T-helper 1 cell treated with Interleukin-12 subunit alpha and Interleukin-12 subunit beta and Interleukin-4 antibody, amounts not matched to agents 30 μg/mL and 1 μg/mL, for 36 hours (primary cell): Measurements from ENCODE around the gene CDR2.

Experiments
- H3K27ac Mint-ChIP-seq: one replicate; pipeline ENCODE4 v1.8.0; 2021; ENCODE audit warnings: mild to moderate bottlenecking, mixed read lengths
- H3K27me3 Mint-ChIP-seq: one replicate; pipeline ENCODE4 v1.8.0; 2021; ENCODE audit warnings: low read depth, mixed read lengths
- H3K36me3 Mint-ChIP-seq: one replicate; pipeline ENCODE4 v1.8.0; 2021; ENCODE audit warnings: low read depth, mixed read lengths
- H3K4me1 Mint-ChIP-seq: one replicate; pipeline ENCODE4 v1.8.0; 2021; ENCODE audit warnings: low read depth, mixed read lengths
- H3K4me3 Mint-ChIP-seq: one replicate; pipeline ENCODE4 v1.8.0; 2021; ENCODE audit warnings: mild to moderate bottlenecking, moderate library complexity, mixed read lengths
- H3K9me3 Mint-ChIP-seq: one replicate; pipeline ENCODE4 v1.8.0; 2021; ENCODE audit warnings: mixed read lengths

CDR2 gene

DNA sequence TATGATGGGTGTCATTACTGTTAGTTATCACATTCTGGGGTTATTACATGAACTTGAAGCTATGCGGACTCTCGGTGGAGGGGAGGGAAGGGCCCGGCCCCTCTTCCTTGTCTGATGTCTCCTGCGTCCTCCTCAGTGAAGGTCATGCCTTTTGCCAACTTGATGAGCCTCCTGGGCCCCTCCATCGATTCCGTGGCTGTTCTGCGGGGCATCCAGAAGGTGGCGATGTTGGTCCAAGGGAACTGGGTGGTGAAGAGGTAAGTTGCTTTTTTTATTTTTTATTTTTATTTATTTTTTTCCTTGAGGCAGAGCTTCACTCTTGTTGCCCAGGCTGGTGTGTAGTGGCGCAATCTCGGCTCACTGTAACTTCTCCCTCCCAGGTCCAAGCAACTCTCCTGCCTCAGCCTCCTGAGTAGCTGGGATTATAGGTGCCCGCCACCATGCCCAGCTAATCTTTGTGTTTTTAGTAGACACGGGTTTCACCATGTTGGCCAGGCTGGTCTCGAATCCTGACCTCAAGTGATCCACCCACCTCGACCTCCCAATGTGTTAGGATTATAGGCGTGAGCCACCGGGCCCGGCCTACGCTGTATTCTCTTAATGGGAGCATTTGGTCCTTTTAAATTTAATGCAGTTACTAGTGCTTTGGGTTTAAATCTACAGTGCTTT lies 55.6 kb downstream of the CDR2 start:
- Mint-ChIP-seq H3K4me3 (no peak overlapping the region), H3K27me3 (no peaks in the 10 kb centered on the region), H3K36me3 (peaks cover 24% of the 10 kb centered on the region), H3K9me3 (no peaks in the 10 kb centered on the region), H3K27ac (peak overlapping the region; percentile 41), H3K4me1 (peaks cover 4% of the 10 kb centered on the region)

DNA sequence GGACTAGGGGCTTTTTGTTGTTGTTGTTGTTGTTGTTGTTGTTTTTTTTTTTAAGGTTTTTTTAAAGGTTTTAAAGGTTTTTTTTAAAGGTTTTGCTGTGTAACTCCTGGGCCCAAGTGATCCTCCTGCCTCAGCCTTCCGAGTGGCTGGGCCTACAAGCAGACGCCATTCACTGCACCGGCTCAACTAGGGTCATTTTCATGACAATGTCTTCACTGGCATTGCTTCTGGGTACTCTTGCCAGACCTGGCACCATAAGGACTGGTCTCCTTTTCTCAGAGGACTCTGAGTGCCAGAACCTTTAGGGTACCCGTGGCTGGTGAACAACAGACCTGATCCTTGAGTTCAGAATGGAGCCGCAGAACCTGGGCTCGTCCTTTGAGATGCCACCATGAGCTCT lies 56.8 kb downstream of the CDR2 start:
- H3K9me3 Mint-ChIP-seq: no peaks in the 10 kb centered on the region
- H3K27ac Mint-ChIP-seq: no peak overlapping the region
- no peaks in the 10 kb centered on the region for H3K27me3 Mint-ChIP-seq
- no peak overlapping the region for H3K4me3 Mint-ChIP-seq
- peaks cover 8% of the 10 kb centered on the region for H3K4me1 Mint-ChIP-seq
- peaks cover 28% of the 10 kb centered on the region for H3K36me3 Mint-ChIP-seq

GRCh38 chr16:22317001-22317530 lies 57.4 kb downstream of the CDR2 start:
- H3K36me3 Mint-ChIP-seq: peaks cover 29% of the 10 kb centered on the region
- no peak overlapping the region for H3K27ac Mint-ChIP-seq
- H3K4me1 Mint-ChIP-seq: peaks cover 8% of the 10 kb centered on the region
- H3K4me3 Mint-ChIP-seq: no peak overlapping the region
- H3K27me3 Mint-ChIP-seq: no peaks in the 10 kb centered on the region
- H3K9me3 Mint-ChIP-seq: no peaks in the 10 kb centered on the region

DNA sequence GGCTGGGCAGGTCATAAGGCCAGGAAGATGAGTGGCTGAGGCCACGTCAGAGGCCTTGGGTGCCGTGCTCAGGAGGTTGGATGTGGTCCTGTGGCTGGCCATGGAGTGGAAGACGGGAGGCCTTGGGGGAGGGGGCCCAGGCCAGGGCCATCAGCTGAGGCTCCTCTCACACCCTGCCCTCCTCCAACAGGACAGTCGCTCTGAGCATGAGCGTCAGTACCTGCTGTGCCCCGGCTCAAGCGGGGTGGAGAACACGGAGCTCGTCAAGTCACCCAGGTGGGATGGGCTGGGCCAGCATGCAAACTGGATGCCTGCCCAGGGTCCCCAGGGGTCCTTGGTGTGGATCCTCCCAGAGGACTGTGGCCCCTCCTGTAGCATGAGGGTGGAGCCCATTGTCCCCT lies 58.0 kb downstream of the CDR2 start:
- Mint-ChIP-seq H3K9me3 (no peaks in the 10 kb centered on the region), H3K27me3 (no peaks in the 10 kb centered on the region), H3K4me1 (peaks cover 8% of the 10 kb centered on the region), H3K4me3 (no peak overlapping the region), H3K36me3 (peaks cover 34% of the 10 kb centered on the region), H3K27ac (no peak overlapping the region)

- no peak overlapping the region for H3K27ac Mint-ChIP-seq
- H3K36me3 Mint-ChIP-seq: peaks cover 32% of the 10 kb centered on the region
These were observed 58.4 kb downstream of the CDR2 start for GRCh38 chr16:22315979-22316378.

GRCh38 chr16:22314661-22315626 lies 59.5 kb downstream of the CDR2 start:
- H3K9me3 Mint-ChIP-seq: no peaks in the 10 kb centered on the region
- H3K4me1 Mint-ChIP-seq: peaks cover 4% of the 10 kb centered on the region
- no peak overlapping the region for H3K4me3 Mint-ChIP-seq
- peaks cover 28% of the 10 kb centered on the region for H3K36me3 Mint-ChIP-seq
- H3K27ac Mint-ChIP-seq: no peak overlapping the region
- no peaks in the 10 kb centered on the region for H3K27me3 Mint-ChIP-seq

More at GRCh38 chr16:22315979-22316378, 58.4 kb downstream of the CDR2 start:
- no peaks in the 10 kb centered on the region for H3K9me3 Mint-ChIP-seq
- H3K27me3 Mint-ChIP-seq: no peaks in the 10 kb centered on the region
- no peak overlapping the region for H3K4me3 Mint-ChIP-seq
- peaks cover 4% of the 10 kb centered on the region for H3K4me1 Mint-ChIP-seq

DNA sequence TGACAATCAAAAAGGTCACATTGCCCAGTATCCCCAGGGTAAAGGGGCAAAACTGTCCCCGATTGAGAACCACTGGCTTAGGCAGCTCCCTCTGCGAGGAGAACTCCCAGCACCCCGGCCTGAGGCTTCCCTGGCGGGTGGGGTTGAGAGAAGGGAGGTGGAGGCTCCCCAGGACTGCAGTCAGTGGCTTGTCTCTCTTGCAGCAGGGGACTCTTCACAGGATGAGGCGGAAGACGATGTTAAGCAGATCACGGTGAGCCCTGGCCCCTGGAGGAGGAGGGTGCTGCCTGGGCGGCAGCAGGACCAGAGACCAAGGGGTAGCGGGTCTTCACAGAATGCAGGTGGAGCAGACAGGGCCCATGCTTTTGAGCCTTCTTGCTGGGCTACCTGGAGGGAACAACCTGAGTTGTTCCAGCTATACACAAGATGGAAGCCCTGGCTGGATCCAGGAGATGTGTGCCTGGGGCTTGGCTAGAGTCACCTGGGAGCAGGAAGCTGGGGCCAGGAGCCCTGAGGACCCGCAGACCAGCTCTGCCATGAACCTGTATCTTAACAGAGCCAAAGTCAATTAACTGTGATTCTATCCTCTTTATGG lies 60.4 kb downstream of the CDR2 start:
- Mint-ChIP-seq H3K9me3 (no peaks in the 10 kb centered on the region), H3K36me3 (peaks cover 25% of the 10 kb centered on the region), H3K27me3 (no peaks in the 10 kb centered on the region), H3K4me3 (no peak overlapping the region), H3K4me1 (peaks cover 4% of the 10 kb centered on the region), H3K27ac (no peak overlapping the region)

GRCh38 chr16:22312897-22313781 lies 61.3 kb downstream of the CDR2 start:
- H3K4me1 Mint-ChIP-seq: peaks cover 4% of the 10 kb centered on the region
- H3K36me3 Mint-ChIP-seq: peaks cover 25% of the 10 kb centered on the region
- H3K9me3 Mint-ChIP-seq: no peaks in the 10 kb centered on the region
- H3K4me3 Mint-ChIP-seq: no peak overlapping the region
- no peaks in the 10 kb centered on the region for H3K27me3 Mint-ChIP-seq
- no peak overlapping the region for H3K27ac Mint-ChIP-seq

DNA sequence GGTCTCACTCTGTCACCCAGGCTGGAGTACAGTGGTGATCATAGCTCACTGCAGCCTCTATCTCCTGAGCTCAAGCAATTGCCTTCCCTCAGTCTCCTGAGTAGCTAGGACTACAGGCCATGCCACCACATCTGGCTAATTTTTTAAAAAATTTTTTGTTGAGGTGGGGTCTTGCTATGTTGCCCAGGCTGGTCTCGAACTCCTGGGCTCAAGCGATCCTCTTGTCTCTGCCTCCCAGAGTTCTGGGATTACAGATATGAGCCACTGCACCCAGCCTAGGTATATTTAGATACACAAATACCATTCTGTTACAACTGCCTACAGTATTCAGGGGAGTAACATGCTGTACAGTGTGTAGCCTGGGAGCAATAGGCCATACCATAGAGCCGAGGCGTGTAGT lies 62.9 kb downstream of the CDR2 start:
- Mint-ChIP-seq H3K4me1 (peaks cover 4% of the 10 kb centered on the region), H3K9me3 (no peaks in the 10 kb centered on the region), H3K27me3 (no peaks in the 10 kb centered on the region), H3K27ac (no peak overlapping the region), H3K4me3 (no peak overlapping the region), H3K36me3 (peaks cover 26% of the 10 kb centered on the region)

DNA sequence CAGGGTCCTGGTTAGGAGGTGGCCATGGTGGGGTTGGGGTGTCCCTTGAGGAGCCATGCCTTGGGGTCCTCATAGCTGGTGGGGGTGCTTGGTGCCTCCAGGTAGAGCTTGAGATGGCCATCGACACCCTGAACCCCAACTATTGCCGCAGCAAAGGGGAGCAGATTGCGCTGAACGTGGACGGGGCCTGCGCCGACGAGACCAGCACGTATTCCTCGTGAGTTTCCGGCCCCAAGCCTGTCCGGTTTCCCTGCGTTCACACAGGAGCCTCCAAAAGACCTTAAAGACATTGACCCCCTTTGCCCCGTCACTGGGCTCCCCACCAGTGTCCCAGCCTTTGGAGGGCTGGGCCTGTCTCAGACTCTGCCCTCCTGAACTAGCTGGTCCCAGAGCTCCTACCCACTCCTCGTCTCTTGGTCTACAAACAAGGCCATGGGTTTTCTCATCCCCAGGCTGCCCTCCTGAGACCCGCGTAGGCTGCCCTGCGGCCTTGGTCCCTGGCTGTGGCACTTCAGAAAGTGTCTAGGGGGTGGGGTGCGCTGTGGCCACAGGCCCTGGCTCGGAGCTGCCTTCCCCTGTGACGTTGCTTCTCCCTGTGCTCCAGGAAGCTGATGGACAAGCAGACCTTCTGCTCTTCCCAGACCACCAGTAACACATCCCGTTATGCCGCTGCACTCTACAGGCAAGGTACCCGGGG lies 65.4 kb downstream of the CDR2 start:
- Mint-ChIP-seq H3K9me3 (no peaks in the 10 kb centered on the region), H3K4me3 (no peak overlapping the region), H3K4me1 (peaks cover 4% of the 10 kb centered on the region), H3K36me3 (peaks cover 31% of the 10 kb centered on the region), H3K27me3 (no peaks in the 10 kb centered on the region), H3K27ac (no peak overlapping the region)

GRCh38 chr16:22307838-22308237 lies 66.6 kb downstream of the CDR2 start:
- H3K4me1 Mint-ChIP-seq: peaks cover 2% of the 10 kb centered on the region
- H3K9me3 Mint-ChIP-seq: no peaks in the 10 kb centered on the region
- H3K4me3 Mint-ChIP-seq: no peak overlapping the region
- H3K27me3 Mint-ChIP-seq: no peaks in the 10 kb centered on the region
- H3K27ac Mint-ChIP-seq: no peak overlapping the region
- H3K36me3 Mint-ChIP-seq: peaks cover 31% of the 10 kb centered on the region

DNA sequence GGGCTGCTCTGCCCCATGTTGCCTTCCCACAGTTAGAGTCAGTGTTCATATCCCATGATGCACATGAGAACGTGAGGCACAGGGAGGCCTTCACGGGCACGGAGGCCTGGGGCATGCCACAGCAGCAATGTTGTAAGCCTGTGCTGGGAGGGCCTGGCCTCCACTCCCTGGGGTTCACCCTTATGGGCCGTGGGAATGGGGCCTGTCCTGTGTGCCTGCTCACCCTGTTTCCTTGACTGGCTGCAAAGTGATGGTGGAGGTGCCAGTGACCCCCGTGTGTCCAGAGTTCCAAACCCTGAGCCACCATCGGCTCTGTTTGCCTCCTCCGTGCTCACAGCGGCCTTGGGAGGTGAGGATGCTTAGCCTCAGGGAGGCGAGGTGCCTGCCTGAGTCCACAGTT lies 67.6 kb downstream of the CDR2 start:
- Mint-ChIP-seq H3K4me1 (peaks cover 3% of the 10 kb centered on the region), H3K27me3 (no peaks in the 10 kb centered on the region), H3K4me3 (no peak overlapping the region), H3K9me3 (no peaks in the 10 kb centered on the region), H3K36me3 (peaks cover 28% of the 10 kb centered on the region), H3K27ac (no peak overlapping the region)

DNA sequence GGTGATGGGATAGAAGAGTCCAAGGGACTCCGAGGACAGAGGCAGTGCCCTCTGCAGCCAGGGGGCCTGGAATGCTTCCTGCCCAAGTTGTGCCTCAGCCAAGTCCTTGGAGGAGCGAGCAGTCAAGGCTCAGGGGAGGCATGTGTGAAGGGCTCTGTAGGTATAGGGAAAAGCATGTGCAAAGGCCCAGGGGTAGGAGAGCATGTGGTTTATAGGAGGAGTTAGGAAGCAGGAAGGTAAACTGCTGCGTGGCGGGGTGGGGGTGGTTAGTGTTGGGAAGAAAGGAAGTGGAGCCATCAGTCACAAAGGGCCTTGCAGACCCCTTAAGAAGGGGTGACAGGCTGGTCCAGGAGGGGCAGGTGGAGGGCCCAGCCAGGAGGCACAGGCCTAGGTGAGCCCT lies 70.0 kb downstream of the CDR2 start:
- no peak overlapping the region for H3K4me3 Mint-ChIP-seq
- peaks cover 11% of the 10 kb centered on the region for H3K4me1 Mint-ChIP-seq
- no peak overlapping the region for H3K27ac Mint-ChIP-seq
- H3K9me3 Mint-ChIP-seq: no peaks in the 10 kb centered on the region
- H3K36me3 Mint-ChIP-seq: peaks cover 28% of the 10 kb centered on the region
- H3K27me3 Mint-ChIP-seq: no peaks in the 10 kb centered on the region
